ENCODE measurements around the gene IL10RA.

GRCh38 chr11:117979481-117980211 lies 6.5 kb upstream of the IL10RA start:
- TF ChIP-seq CTCF (IDR thresholded peaks at IDR 0.05 in 4 of 5, conservative IDR thresholded peaks at IDR 0.05 in 1 of 5) = no peak
- TF ChIP-seq POLR2A (IDR thresholded peaks at IDR 0.05) = no peak

Data from gastrocnemius medialis (tissue), 4 donors.